K562 (cell line): ENCODE measurements around the gene FTO.

Source experiments
- ARID4B ChIP-seq: sonication (generic); formaldehyde crosslinking; IDR thresholded peaks from 2 replicates; pipeline ENCODE4 v1.8.0; 2022; ENCODE audit warnings: mild to moderate bottlenecking, missing genetic modification reagents
- FOXA3 ChIP-seq, 2 experiments: fragments of 450-650 bp in 1 of 2; sonication (generic) in 1 of 2; formaldehyde crosslinking; IDR thresholded peaks in 1 of 2; conservative IDR thresholded peaks in 1 of 2; 2 replicates each; pipeline versions ENCODE4 v1.4.0 to v1.8.0; 2020 to 2022; ENCODE audit warnings: mild to moderate bottlenecking in 2 of 2, missing genetic modification reagents in 1 of 2
- PRDM10 ChIP-seq: fragments of 450-650 bp; IDR thresholded peaks from 2 replicates; pipeline ENCODE4 v1.6.1; 2018; ENCODE audit not compliant: partially characterized antibody
- TEAD1 ChIP-seq, 2 experiments: fragments of 450-650 bp in 1 of 2; sonication (generic) in 1 of 2; formaldehyde crosslinking; IDR thresholded peaks; 2 replicates each; pipeline versions ENCODE4 v1.4.0 to v1.8.0; 2020 to 2022; ENCODE audit warnings: mild to moderate bottlenecking in 2 of 2, missing genetic modification reagents in 1 of 2
- ZNF324 ChIP-seq: fragments of 250-450 bp; sonication (Bioruptor Pico); IDR thresholded peaks from 2 replicates; pipeline ENCODE4 v1.4.0; 2020; ENCODE audit warnings: mild to moderate bottlenecking

- TF ChIP-seq TEAD1 (CRISPR knock-in tag; IDR thresholded peaks at IDR 0.05) (no peak), PRDM10 (no peak), ARID4B (CRISPR knock-in tag) (no peak), FOXA3 (CRISPR knock-in tag; conservative IDR thresholded peaks at IDR 0.05 in 1 of 2, IDR thresholded peaks at IDR 0.05 in 1 of 2) (no peak), ZNF324 (no peak)
Measured at GRCh38 chr16:53803451-53803850, 99.5 kb downstream of the FTO start.
